AG09309 (cell line): ENCODE data around the gene MISP.
"Not testable (repeated sequence)": the region's sequence is repeated elsewhere in the genome, so short reads cannot be mapped to it uniquely, and the experiment has no call there.

ENCODE experiments used
- DNase-seq: peaks from one replicate; pipeline ENCODE4 v3.0.0-alpha.2; 2010; ENCODE audit warnings: low read depth
- H3K4me3 ChIP-seq: 2 replicates; pipeline ENCODE4 v1.5.1; 2011; ENCODE audit warnings: mild to moderate bottlenecking, low read depth, low read length, moderate library complexity; ENCODE audit not compliant: control insufficient read depth
- CTCF ChIP-seq: IDR thresholded peaks from 2 replicates; pipeline ENCODE4 v1.5.1; 2011; ENCODE audit warnings: mild to moderate bottlenecking, low read depth, low read length, inconsistent platforms; ENCODE audit not compliant: insufficient read depth, control insufficient read depth; ENCODE audit errors: missing control alignments

MISP gene

GRCh38 chr19:750640-751423 lies at the start of gene MISP:
Gene MISP (plus strand): TSS chr19:751112. CDS start chr19:756947, 5,835 bp downstream.
- no peak for TF ChIP-seq CTCF
- H3K4me3 ChIP-seq = no peak within 1 kb of the TSS
- DNase-seq = no peak

GRCh38 chr19:702847-703246 lies 48.1 kb upstream of the MISP start:
- DNase-seq, H3K4me3 ChIP-seq: not testable (repeated sequence)

- H3K4me3 ChIP-seq = no peak overlapping the region
- no peak for TF ChIP-seq CTCF
- no peak for DNase-seq
Observed at GRCh38 chr19:703329-703650, 47.6 kb upstream of the MISP start.

GRCh38 chr19:703651-704446 lies 47.1 kb upstream of the MISP start:
- no peak overlapping the region for H3K4me3 ChIP-seq
- no peak for TF ChIP-seq CTCF
- DNase-seq = no peak

GRCh38 chr19:704447-704741 lies 46.5 kb upstream of the MISP start:
- DNase-seq = no peak
- no peak for TF ChIP-seq CTCF
- no peak overlapping the region for H3K4me3 ChIP-seq

- no peak for DNase-seq
- no peak within 1 kb of the TSS for H3K4me3 ChIP-seq
- no peak for TF ChIP-seq CTCF
Observed at GRCh38 chr19:708154-709143, 42.5 kb upstream of the MISP start, which contains the start of gene PALM. Gene PALM (plus strand): TSS chr19:708935. CDS start chr19:709147, 212 bp downstream.
